GM12872 (cell line): ENCODE results near the gene TBCC.

Source experiments
- TF ChIP-seq, protein P1 (sequence below): IDR thresholded peaks from 3 replicates; pipeline ENCODE4 v1.5.1; 2011; ENCODE audit warnings: low read depth, mild to moderate bottlenecking, low read length, moderate library complexity; ENCODE audit not compliant: insufficient read depth

The TBCC gene

DNA sequence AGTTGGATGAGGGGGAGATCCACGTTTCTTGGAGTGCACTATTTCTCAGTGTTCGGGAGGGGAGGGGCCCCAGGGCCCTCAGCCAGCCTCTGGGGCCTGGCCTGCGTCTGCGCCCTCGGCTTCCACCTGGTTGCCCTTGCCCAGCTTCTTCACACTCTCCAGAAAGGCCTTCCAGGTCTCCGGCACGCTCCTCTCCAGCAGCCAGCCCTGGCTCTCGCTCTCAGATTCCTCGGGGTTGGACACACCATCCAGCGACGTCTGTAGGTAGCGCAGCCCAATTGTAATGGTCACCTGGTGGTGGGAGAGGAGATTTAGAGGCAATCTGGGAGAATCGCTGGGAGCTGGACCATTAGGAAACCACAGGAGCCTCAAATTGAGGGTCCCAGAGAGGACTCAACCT lies 47.7 kb downstream of the TBCC start:
- TF ChIP-seq, protein P1, sequence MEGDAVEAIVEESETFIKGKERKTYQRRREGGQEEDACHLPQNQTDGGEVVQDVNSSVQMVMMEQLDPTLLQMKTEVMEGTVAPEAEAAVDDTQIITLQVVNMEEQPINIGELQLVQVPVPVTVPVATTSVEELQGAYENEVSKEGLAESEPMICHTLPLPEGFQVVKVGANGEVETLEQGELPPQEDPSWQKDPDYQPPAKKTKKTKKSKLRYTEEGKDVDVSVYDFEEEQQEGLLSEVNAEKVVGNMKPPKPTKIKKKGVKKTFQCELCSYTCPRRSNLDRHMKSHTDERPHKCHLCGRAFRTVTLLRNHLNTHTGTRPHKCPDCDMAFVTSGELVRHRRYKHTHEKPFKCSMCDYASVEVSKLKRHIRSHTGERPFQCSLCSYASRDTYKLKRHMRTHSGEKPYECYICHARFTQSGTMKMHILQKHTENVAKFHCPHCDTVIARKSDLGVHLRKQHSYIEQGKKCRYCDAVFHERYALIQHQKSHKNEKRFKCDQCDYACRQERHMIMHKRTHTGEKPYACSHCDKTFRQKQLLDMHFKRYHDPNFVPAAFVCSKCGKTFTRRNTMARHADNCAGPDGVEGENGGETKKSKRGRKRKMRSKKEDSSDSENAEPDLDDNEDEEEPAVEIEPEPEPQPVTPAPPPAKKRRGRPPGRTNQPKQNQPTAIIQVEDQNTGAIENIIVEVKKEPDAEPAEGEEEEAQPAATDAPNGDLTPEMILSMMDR: no peak

DNA sequence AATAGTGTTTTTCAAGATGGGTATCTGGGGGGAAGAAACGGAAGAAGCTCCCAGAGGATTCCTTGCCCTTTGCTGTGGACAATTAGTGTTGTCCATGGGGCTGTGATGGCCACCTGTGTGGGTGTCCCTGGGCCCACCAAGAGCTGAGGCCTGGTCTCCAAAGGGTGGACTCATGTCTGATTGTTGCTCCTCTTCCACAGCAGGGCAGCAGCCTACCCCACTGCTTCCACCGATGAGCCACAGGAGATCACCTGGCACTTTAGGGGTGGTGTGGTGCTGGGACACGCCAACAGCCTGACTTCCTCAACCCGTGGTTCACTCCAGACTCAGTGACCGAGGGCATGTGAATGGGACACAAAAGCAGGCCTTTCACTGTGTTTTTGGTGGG lies 48.6 kb downstream of the TBCC start:
- TF ChIP-seq, protein P1: no peak

DNA sequence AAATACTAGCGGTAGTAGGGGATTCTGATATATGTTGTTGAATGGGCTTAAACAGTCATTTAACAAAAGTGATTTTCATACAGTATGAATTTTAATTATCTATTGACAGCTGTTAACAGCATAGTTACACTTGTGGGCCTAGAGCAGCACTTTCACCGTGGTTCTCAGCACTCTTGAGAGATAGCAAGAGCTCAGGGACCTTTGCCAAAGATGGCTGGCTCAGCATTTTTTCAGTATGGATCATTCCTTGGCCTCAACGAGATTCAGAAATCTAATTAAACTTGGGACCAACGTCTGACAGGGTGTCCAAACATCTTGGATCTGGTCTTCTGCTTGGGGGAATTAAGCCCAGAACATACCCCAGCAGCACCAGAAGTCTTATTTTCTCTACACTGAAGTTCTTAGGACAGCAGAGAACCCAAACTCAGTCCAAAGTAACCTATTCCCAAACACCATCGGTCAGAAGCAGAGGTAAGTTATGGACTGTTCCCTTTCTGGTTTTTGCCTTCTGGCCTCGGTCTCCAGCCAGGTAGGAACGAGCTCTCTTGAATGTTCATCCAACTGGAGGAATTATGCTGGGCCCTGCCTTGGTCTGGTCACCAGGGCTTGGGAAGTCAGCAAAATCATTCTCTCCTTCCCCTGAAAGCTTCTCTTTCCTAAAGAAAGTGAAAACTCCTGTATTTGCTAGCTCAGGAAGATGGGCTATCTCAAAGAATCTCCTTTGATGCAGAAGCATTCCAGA lies 49.2 kb downstream of the TBCC start:
- TF ChIP-seq, protein P1: no peak

DNA sequence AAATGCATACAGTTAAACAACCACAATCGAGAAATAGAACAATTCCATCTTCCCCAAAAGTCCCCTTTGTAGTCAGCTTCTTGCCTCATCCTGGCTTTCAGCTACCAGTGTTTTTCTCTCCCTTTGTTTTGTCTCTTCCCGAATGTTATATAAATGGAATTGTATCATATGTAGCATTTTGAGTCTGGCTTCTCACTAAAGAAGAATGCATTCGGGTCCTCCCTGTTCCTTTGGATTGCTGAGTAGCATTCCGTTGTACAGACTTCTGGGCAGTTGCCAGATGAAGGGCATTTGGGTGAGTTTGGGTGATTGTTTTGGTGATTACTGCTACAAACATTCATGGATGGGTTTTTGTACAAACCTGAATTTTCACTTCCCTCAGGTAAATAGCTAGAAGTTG lies 51.3 kb downstream of the TBCC start:
- TF ChIP-seq, protein P1: no peak
